ENCODE results near the gene LDHD.

LDHD gene

DNA sequence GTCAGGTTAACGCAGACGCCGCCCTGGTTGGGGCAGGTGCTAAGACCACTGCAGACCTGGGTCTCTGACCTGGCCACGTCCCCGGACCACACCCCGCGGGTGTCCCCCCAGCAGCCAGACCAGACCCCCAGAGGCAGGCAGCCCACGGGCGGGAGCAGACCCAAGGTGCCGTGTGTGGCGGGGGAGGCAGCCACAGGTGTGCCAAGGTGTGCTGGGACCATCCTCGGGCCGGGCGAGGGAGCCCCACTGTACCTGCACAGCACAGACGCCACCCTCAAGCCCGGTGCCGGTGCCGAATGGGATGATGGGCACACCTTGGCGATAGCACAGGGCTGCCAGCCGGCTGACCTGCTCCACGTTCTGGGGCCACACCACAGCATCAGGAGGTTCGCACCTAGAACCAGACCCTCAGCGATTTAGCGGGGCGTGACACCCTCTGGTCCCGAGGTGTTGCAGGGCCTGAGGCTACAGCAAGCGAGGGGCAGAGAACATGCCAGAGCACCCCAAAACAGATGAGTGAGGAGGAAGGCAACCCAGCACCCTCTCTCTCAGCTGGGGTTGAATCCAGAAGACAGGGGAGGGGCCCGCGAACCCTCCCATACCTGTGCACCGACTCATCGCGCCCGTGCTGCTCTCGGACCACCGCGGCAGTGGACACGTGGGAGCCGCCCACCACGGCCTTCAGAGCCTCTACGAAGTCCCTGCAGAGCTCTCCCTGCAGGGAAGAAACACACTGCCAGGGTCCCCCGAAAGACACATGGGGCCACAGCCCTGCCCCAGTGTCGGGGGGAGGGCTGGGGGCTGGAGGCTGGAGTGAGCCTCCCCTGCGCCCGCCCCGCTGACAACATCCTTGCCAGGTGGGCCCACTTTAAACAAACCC is 1.4 kb downstream of the LDHD start:
- in situ Hi-C loops (cut with MboI; ENCODE audit: low sequenced_read_pairs) = no loop called here

DNA sequence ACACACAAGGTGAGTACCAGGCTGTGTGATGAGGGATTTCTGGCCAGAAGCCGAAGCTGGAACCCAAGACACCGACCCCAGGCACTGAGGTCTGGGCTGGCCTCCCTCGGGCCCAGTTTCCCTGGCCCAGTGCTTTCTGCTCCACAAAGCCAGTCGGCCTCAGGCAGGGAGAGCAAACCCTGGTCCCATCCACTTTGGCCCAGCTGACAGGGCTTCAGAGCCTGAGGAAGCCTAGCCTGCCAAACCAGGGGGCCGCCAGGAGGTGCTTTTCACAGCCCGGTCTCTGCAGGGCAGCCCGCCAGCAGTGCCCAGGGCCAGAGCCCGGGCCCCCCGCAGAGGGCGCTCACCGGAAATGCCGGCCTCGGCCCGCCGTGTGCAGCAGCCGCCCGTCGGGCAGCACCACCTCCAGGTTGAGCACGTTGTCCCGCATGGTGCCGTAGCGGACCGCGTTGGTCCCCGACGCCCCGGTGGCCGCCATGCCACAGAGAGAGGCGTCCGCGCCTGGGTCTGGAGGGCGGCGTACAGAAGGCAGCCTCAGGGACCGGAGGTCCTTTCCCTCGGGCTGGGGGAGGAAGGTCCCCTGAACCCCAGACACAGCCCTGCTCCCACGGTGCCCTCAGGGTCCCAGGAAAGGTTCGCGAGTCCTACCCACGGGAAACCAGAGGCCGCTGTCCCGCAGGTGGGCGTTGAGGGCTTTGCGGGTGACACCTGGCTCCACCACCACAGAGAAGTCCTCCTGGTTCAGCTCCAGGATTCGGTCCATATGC is 2.2 kb downstream of the LDHD start:
- in situ Hi-C loops (cut with MboI; ENCODE audit: low sequenced_read_pairs) = no loop called here

DNA sequence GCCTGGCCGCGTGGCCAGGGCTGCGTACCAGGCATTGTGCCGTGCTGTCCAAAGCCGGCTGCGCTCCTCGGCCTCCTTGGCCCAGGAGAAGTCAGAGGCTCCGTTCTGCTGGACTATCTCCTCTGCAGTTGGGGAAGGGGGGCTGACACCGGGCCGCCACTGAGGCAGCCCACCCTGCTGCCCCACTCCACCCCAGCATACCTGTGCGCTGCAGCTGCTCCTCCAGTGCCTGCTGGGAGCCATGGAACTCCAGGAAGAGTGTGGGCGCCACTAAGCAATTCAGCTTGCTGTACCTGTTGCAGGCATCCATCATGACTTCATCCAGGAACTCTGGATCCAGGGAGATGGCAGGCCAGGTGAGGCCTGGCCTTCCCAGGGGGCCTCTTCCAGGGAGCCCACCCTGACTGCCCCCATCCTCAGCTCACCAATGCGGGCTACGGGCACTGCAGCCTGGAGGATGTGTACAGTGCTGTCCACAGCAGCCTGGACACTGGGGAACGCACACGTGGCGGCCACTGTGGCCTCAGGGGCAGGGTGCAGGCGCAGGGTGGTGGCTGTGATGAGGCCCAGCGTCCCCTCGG is 2.9 kb downstream of the LDHD start:
- in situ Hi-C loops (cut with MboI; ENCODE audit: low sequenced_read_pairs) = no loop called here

DNA sequence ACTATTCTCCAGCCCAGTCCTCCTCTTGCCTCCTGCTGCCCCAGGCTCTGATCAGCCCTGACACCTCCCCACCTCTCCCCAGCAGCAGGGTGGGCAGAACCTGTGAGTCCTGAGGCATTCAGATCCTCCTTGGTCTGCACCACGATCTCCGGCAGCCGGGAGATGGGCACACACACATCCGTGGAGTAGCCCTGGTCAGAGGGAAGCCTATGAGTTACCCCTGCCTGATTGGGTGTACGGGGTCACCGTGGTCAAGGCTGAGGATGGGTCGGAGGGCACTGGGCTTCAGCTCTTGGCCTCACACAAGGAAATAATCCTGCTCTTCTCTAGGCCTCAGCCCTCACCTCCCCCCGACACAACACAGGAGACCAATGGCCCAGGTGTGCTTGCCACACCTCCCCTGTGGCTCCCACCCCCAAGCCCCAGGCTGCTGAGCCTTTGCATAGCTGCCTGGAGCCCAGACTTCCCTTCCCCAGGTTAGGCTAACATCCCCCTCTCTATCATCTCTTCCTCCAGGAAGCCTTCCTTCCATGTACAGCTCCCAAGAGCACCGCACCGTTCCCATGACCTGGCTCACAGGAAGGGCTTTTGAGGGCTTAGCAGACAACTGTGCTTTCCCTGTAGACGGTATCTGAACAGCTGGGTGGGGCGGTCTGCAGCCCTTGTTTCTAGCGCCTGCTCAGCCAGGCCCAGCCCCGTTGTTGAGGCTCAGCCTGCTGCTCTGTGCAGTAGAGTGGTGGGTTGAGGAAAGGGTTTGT is 3.7 kb downstream of the LDHD start:
- in situ Hi-C loops (cut with MboI; ENCODE audit: low sequenced_read_pairs) = no loop called here

DNA sequence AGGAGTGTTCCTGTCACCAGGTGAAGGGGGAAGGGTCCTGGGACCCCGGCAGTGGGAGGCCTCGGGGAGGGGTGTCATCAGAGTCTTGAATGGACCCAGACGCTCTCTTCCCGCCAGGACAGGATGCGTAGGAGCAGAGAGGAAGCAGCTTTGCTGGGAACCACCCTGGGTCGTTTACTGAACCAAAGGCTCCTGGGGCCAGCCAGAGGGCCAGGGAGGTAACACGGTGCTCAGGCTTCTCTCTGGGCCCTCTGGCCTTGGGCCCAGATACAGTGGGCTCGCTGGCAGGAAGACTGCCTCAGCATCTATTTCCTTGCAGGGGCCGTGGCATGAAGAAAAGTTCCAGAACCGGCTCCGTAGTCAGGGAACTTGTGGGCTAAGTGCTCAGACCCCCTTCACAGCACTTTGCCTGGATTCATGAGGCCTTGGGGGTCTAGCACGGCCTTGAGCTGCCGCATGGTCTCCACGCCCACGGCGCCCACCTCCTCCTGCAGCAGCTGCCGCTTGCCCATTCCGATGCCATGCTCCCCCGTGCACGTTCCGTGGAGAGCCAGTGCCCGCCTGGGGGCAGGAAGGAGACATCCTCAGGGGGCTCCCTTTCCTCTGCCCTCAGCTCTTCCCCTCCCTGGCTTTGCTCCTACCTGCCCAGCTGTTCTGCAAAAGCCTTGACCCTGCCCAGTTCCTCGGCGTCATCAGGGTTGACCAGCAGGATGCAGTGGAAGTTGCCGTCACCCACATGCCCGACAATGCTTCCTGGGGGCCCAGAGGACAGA is 4.4 kb downstream of the LDHD start:
- in situ Hi-C loops (cut with MboI; ENCODE audit: low sequenced_read_pairs) = no loop called here

DNA sequence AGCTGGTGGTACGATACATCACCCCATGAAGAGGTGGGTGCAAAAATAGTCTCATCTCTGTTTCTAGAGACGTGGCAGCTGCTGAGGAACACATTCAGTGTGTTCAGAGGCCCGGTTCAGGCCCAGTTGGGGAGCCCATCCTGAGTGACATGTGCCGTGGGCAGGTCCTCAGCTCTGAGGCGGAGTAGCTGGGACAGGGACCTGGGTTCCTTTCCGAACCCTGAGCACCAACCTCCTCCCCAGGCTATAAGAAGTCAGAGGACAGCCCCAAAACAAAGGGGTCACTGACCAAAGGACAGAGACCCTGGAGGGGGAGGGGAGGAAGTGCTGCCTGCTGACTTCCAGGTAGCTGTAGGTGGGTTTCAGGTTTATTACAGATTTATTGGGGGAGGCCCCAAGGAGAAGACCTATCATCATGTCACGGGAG is 5.1 kb downstream of the LDHD start:
- in situ Hi-C loops (cut with MboI; ENCODE audit: low sequenced_read_pairs) = no loop called here

DNA sequence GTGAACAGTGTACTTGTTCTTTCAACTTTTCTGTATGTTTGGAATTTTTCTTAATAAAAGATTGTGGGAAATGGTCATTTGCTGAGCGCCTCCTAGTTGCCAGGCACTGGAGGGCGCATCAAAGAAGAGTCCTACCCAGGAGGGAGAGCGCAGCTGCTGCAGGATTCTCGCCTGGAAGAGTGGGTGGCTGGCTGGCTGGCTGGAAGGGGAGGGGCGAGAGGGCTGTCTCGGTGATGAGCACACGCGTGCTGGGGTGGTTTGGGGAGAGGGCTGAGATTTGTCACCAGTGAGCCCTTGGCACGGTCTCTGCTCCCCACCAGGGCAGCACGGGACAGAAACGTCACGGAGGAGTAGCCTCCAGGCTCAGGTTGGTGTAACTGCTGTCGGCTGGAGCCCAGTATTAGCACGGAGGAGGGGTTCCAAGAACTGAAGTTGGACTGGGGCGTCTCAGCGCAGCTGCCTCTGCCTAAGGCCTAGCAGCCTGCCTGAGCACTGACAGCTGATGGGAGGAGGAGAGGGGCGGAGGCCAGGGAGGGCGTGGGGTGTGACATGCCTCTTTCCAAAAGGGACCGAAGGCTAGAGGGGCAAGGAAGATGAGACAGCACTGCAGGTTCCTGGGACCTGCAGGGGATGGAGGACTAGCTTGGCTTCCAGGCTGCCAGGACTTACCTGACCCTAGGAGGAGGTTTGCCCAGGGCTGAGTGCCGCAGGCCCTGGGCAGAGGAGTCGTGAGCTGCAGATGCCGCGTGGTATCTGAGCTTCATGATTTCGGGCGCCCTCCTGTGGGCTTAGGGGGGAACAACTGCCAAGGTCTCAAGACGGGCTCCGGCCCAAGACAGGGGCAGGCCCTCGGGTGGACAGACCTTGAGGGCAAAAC is 5.7 kb downstream of the LDHD start:
- in situ Hi-C loops (cut with MboI; ENCODE audit: low sequenced_read_pairs) = no loop called here

DNA sequence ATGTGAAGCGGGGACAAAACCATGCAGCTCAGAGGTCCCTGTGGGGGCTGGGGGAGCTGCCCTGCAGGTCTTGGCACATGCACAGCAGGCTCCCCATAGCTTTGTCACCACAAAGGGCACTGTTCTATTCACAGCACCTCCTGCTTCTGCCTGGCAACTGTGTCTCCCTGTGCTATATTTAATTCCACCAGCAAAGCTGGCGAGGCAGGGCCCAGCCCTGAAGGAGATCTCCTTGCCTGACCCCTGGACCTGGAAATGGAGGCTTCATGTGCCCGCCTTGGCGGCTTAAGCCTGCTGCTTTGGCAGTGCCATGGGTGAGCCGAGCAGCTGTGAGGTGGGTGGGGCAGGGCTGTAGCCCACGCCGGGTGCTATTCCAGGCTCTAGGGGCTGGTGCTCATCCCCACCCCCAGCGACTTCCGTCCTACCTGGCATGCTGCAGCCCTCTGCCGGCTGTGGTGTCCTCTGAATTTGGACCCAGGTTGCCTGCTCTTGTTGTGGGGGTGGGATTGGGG is 6.8 kb downstream of the LDHD start:
- in situ Hi-C loops (cut with MboI; ENCODE audit: low sequenced_read_pairs) = loop anchor here (10.0 kb wide), 1 partner anchor 115 kb away; the partner anchor contains the start of gene ZNRF1

DNA sequence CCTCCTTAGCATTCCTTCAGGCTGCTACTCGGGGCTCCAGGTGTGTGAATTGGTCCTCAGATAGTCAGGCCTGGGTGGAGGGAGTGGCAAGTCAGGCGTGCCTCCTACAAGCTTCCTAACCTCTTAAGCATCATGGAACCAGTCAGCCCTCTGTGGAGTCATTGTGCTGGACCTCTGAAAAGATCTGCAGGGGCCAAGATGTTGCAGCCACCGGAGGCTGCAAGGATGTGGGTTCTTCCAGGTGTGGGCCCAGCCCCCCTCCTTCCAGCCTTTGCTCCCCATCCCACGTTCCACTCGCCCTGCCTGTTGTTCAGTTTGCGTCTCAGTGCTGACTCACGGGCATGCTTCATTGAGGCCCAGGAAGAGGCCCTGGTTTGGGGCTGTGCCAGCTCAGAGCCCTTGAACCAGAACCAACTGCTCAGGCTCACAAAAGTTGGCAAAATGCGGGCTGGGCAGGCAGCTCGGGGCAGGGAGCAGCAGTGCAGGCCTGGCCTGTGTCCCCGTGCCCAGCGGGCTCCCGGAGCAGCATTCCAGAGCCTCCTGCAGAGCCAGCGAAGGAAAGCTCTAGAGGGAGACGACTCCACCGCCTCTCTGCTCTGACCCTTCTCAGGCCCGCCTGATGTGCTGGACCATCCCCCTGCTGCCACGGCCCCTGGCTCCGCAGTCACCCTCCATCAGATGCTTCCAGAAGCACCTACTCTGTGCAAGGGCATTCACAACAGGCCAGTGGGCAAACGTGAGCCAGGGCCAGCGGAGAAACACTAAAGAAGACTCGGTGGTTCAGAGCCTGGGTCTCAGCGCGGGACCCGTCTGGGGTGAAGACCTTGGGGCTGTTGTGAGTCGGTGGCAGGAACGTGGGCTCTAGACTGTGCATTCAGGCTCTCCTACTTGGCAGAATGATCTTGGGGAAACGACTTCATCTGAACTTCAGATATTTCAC is 7.5 kb downstream of the LDHD start:
- in situ Hi-C loops (cut with MboI; ENCODE audit: low sequenced_read_pairs) = loop anchor here (10.0 kb wide), 1 partner anchor 114 kb away; the partner anchor contains the start of gene ZNRF1

DNA sequence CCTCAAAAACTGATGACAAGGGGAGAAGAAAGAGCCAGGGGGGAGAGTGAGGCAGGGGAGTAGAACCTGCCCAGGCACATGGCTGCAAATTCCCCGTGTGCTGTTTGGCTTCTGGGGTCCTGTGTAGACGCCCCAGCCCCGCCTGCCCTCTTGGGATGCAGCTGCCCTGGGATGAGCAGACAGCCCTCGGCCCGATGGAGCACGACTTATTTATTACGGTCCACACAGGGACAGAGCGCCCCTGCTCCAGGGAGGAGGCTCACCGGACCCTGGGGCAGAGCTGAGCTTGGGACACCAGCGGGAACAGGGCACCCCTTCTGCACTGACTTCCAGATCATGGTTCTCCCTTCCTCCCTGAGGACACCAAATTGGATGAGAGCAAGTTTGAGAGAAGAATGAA is 9.1 kb downstream of the LDHD start:
- in situ Hi-C loops (cut with MboI; ENCODE audit: low sequenced_read_pairs) = loop anchor here (10.0 kb wide), 1 partner anchor 113 kb away; the partner anchor contains the start of gene ZNRF1

DNA sequence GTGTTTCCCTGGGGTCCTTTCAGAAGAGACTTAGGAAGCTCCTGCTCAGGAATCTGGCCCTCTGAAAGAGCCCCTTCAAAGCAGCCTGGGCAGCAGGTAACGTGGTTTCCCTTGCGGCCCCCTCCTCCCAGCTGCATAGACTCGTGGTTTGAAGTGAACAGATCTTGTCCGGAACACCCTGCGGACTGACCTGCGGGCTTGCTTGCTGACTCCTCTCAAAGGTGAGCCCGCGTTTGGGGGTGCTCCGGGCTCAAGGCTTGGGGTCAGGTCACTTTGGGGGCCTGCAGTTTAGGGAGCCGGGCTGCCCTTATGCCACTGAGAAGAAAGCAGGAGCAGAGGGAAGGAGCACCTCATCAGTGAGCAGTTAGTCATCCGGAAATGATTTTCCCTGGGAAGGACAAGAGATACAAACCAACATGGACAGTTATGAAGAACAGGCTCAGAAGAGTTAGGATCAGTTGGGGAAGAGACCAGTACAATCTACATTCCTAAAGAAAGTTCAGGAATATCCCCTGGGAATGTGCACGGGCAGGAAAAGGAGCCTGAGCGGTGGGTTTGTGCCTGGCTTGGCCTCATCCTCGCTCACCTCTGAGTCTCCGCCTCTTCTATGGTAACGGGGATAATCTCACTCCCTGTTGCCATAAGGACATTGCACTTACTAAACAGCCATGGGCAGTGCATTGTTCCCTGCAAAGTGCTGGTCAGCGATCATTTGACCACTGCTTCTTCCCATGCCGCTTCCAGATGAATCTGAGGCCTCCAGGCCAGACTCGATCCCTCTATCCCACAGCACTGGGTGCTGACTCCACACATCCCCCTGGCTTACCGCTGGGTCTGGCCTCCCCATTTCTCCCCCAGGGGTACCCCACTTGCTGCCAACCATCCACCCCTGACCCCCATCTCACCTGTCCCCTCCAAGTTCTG is 10.0 kb downstream of the LDHD start:
- in situ Hi-C loops (cut with MboI; ENCODE audit: low sequenced_read_pairs) = loop anchor here (10.0 kb wide), 1 partner anchor 112 kb away; the partner anchor contains the start of gene ZNRF1

DNA sequence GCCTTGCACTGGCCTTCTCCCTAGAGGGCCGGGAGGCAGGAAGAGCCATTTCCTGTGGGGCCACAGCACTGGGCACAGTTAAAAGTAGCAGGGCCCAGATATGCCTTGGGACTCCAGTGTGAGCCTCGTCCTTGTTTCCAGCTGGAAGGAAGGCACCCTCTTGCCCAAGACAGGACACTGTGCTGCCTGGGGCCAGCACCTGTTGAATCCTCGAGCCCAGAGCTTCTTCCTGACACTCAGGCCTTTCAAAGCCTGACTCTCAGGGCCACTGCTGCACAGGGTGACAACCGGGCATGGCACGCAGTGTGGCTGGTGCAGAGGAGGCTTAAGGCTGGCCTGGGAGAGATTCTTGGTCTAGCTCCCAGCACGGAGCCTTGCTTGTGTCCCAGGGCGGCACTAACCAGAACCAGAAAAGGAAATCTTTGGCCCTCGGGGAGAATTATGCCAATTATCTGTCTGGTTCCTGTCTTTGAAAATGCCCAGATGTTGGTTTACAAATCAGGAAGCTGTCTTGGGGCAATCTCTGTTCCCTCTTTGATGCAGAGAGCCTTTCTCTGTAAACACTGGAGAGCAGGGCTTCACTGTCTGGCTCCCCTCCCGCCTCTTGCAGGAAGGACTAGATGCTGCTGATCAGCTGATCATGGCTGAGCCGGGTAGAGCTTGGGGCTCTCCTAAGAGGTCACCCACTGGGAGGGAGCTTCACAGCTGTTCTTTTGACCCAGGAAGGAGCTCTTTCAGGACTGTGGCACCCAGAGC is 11.1 kb downstream of the LDHD start:
- in situ Hi-C loops (cut with MboI; ENCODE audit: low sequenced_read_pairs) = loop anchor here (10.0 kb wide), 1 partner anchor 111 kb away; the partner anchor contains the start of gene ZNRF1

DNA sequence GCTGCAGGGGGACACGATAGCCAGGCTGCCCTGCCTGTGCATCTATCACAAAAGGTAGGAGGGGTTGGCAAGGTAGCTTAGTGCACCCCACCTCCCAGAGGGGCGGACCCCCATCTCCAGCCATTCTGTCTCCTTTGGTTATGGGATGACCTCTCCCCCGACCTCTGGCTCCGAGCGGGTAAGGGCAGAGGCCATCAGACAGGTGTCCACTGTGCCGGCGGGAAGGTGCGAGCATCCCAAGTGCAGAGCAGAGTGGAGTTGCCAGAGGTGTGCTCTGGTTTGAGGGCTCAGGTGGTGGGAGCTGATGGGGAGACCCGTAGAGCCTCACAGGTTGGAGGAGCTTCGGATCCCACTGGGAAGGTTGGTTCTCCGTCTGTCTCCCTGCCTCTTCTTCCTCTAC is 11.7 kb downstream of the LDHD start:
- in situ Hi-C loops (cut with MboI; ENCODE audit: low sequenced_read_pairs) = loop anchor here (10.0 kb wide), 1 partner anchor 110 kb away; the partner anchor contains the start of gene ZNRF1

DNA sequence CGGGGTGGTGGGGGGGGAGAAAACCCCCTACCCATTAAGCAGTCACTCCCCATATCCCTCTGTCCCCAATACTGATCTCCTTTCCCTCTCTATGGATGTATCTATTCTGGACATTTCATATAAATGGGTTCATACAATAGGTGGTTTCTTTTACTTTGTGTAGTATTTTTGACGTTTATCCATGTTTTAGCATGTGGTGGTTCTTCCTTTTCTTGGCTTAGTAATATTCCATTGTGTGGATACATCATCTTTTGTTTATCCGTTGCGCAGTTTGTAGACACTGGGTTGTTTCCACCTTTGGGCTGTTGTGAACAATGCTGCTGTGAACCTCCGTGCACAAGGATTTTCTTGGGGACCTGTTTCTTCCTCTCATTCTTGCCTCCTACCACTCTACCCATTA is 12.6 kb downstream of the LDHD start:
- in situ Hi-C loops (cut with MboI; ENCODE audit: low sequenced_read_pairs) = loop anchor here (10.0 kb wide), 1 partner anchor 109 kb away; the partner anchor contains the start of gene ZNRF1

DNA sequence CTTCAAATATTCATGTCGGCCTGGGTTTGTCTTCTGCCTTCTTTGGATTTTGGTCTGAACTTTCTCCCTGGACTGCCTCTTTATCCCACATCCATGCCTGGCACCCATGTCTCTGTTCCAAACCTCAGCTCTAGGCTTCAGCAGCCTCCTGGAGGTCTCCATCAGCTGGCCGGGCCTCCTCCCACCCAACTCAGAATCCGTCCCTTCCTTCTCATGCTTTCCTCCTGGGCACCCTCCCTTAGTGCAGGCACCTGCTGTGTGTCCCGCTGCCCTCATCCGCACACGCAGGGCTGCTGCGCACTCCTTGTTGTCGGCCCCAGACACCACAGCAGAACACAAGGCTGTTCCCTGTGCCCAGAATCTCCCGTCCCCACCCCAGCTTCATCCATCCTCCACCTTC is 14.0 kb downstream of the LDHD start:
- in situ Hi-C loops (cut with MboI; ENCODE audit: low sequenced_read_pairs) = loop anchor here (10.0 kb wide), 1 partner anchor 108 kb away; the partner anchor contains the start of gene ZNRF1
